Astrocyte (in vitro differentiated cells and primary cell): ENCODE data around the gene GATA2. TPM values are rescaled to one million over a fixed set of nuclear protein-coding genes. Genes with fewer than 3 reads are reported as not detected.

Experiments used
- DNase-seq: peaks from one replicate; pipeline ENCODE4 v3.0.0-alpha.2; 2010; ENCODE audit warnings: low read depth
- FAIRE-seq: peaks from 2 replicates; lab custom pipeline; 2011; peaks lifted over from hg19 to GRCh38; lab: Jason Lieb, UNC
- H2AFZ ChIP-seq: 2 replicates; pipeline ENCODE4 v1.6.0; 2012; ENCODE audit warnings: low read depth, low read length, inconsistent platforms
- H3K27ac ChIP-seq: 2 replicates; pipeline ENCODE4 v1.5.1; 2011; ENCODE audit warnings: low read depth, low read length, inconsistent platforms
- H3K27me3 ChIP-seq: 2 replicates; pipeline ENCODE4 v1.6.0; 2011; ENCODE audit warnings: low read length, inconsistent platforms; ENCODE audit not compliant: insufficient read depth
- H3K36me3 ChIP-seq: 2 replicates; pipeline ENCODE4 v1.5.1; 2011; ENCODE audit warnings: low read length, inconsistent platforms; ENCODE audit not compliant: insufficient read depth
- H3K4me1 ChIP-seq: 2 replicates; pipeline ENCODE4 v1.5.1; 2011; ENCODE audit warnings: low read length, inconsistent platforms; ENCODE audit not compliant: insufficient read depth
- H3K4me2 ChIP-seq: 2 replicates; pipeline ENCODE4 v1.6.0; 2012; ENCODE audit warnings: low read length, inconsistent platforms
- H3K4me3 ChIP-seq: 2 replicates; pipeline ENCODE4 v1.5.1; 2011; ENCODE audit warnings: low read depth, mild to moderate bottlenecking, low read length, inconsistent platforms; ENCODE audit not compliant: insufficient read depth
- H3K79me2 ChIP-seq: 2 replicates; pipeline ENCODE4 v1.6.0; 2012; ENCODE audit warnings: mild to moderate bottlenecking, low read length, inconsistent platforms; ENCODE audit not compliant: insufficient read depth
- H3K9ac ChIP-seq: 2 replicates; pipeline ENCODE4 v1.6.0; 2012; ENCODE audit warnings: mild to moderate bottlenecking, low read length, inconsistent platforms
- H3K9me3 ChIP-seq: 2 replicates; pipeline ENCODE4 v1.5.1; 2012; ENCODE audit warnings: low read depth, mild to moderate bottlenecking, low read length, inconsistent platforms; ENCODE audit not compliant: insufficient read depth
- H4K20me1 ChIP-seq: 2 replicates; pipeline ENCODE4 v1.6.0; 2012; ENCODE audit warnings: low read length, inconsistent platforms; ENCODE audit not compliant: insufficient read depth
- H3K27ac Mint-ChIP-seq: one replicate; pipeline ENCODE4 v1.8.0; 2021; ENCODE audit warnings: mild to moderate bottlenecking, mixed read lengths; ENCODE audit not compliant: unreplicated experiment
- H3K27me3 Mint-ChIP-seq: one replicate; pipeline ENCODE4 v1.8.0; 2021; ENCODE audit warnings: low read depth, mixed read lengths; ENCODE audit not compliant: unreplicated experiment
- H3K36me3 Mint-ChIP-seq: one replicate; pipeline ENCODE4 v1.8.0; 2021; ENCODE audit warnings: low read depth, mixed read lengths; ENCODE audit not compliant: unreplicated experiment
- H3K4me1 Mint-ChIP-seq: one replicate; pipeline ENCODE4 v1.8.0; 2021; ENCODE audit warnings: low read depth, mixed read lengths; ENCODE audit not compliant: unreplicated experiment
- H3K4me3 Mint-ChIP-seq: one replicate; pipeline ENCODE4 v1.8.0; 2021; ENCODE audit warnings: mild to moderate bottlenecking, moderate library complexity, mixed read lengths; ENCODE audit not compliant: unreplicated experiment
- H3K9me3 Mint-ChIP-seq: one replicate; pipeline ENCODE4 v1.8.0; 2021; ENCODE audit warnings: mild to moderate bottlenecking, mixed read lengths; ENCODE audit not compliant: unreplicated experiment
- EZH2 ChIP-seq: IDR thresholded peaks from 2 replicates; pipeline ENCODE4 v1.6.1; 2012; ENCODE audit warnings: mild to moderate bottlenecking, low read length, inconsistent platforms; ENCODE audit not compliant: insufficient read depth
- total RNA-seq: library from RNA; stranded (reverse); gene quantifications from 2 replicates; pipeline ENCODE4 v1.2.1, GENCODE V29; 2021
- TF ChIP-seq, protein P1 (sequence below): IDR thresholded peaks from 2 replicates; pipeline ENCODE4 v1.5.1; 2011; ENCODE audit warnings: low read depth, mild to moderate bottlenecking, inconsistent platforms, low read length, moderate library complexity; ENCODE audit not compliant: insufficient read depth

The GATA2 gene
- total RNA-seq, 1 donor from 2014 or later, result 1.7 TPM

DNA sequence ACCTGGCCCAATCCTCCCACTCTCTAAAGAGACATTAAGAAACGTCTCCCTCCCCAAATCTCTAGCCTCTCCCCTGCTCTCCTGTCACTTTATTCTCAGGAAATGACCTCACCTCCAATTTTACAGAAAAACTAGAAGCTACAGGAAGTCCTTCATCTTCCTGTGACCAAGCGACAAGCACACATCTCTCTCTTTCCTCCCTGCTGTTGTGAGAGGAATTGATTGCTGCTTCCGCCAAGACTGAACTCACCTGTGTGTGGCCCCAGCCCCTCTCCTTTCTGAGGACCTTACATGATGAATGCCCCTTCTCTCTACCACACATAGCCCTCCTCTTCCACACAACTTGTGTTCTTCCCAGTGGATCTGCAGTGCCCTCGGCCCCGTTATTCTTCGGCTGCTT lies 44.5 kb downstream of the GATA2 start:
- Mint-ChIP-seq H3K36me3 (no peaks in the 10 kb centered on the region), H3K4me3 (no peak overlapping the region), H3K27ac (no peak overlapping the region), H3K9me3 (peaks cover 26% of the 10 kb centered on the region), H3K4me1 (peaks cover 7% of the 10 kb centered on the region), H3K27me3 (peaks cover 60% of the 10 kb centered on the region)
- Histone ChIP-seq H3K4me3 (no peak overlapping the region), H2AFZ (no peak overlapping the region), H3K79me2 (no peaks in the 10 kb centered on the region), H3K9me3 (peaks cover 2% of the 10 kb centered on the region), H3K27ac (no peak overlapping the region), H3K4me2 (no peak overlapping the region), H3K27me3 (peaks cover 17% of the 10 kb centered on the region), H3K36me3 (no peaks in the 10 kb centered on the region), H3K9ac (no peak overlapping the region), H3K4me1 (no peaks in the 10 kb centered on the region), H4K20me1 (no peaks in the 10 kb centered on the region)
- FAIRE-seq (no peak), DNase-seq (no peak)
- no peak for TF ChIP-seq EZH2
- TF ChIP-seq, protein P1, sequence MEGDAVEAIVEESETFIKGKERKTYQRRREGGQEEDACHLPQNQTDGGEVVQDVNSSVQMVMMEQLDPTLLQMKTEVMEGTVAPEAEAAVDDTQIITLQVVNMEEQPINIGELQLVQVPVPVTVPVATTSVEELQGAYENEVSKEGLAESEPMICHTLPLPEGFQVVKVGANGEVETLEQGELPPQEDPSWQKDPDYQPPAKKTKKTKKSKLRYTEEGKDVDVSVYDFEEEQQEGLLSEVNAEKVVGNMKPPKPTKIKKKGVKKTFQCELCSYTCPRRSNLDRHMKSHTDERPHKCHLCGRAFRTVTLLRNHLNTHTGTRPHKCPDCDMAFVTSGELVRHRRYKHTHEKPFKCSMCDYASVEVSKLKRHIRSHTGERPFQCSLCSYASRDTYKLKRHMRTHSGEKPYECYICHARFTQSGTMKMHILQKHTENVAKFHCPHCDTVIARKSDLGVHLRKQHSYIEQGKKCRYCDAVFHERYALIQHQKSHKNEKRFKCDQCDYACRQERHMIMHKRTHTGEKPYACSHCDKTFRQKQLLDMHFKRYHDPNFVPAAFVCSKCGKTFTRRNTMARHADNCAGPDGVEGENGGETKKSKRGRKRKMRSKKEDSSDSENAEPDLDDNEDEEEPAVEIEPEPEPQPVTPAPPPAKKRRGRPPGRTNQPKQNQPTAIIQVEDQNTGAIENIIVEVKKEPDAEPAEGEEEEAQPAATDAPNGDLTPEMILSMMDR, result no peak

DNA sequence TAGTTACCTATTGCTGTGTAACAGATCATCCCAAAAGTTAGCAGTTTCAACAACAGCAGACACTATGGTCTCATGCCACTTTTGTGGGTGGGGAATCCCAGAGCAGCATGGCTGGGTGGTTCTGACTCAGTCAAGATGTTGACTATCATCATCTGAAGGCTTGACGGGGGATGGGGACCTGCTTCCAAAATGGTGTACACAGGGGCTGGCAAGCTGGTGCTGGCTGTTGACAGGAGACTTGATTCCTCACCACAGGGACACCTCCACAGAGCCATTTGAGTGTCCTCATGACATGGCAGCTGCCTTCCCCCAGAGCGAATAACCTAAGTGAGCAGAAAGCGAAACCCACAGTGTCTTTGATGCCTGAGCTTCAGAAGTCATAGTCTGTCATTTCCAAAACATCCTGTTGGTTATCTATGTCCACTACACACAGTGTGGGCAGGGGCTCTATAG lies 45.4 kb downstream of the GATA2 start:
- Histone ChIP-seq H3K4me3 (no peak overlapping the region), H3K9me3 (peaks cover 2% of the 10 kb centered on the region), H3K27me3 (peaks cover 24% of the 10 kb centered on the region), H3K4me2 (no peak overlapping the region), H4K20me1 (no peaks in the 10 kb centered on the region), H3K79me2 (no peaks in the 10 kb centered on the region), H2AFZ (no peak overlapping the region), H3K9ac (no peak overlapping the region), H3K27ac (no peak overlapping the region), H3K36me3 (no peaks in the 10 kb centered on the region), H3K4me1 (no peaks in the 10 kb centered on the region)
- Mint-ChIP-seq H3K36me3 (peaks cover 2% of the 10 kb centered on the region), H3K4me1 (peaks cover 7% of the 10 kb centered on the region), H3K27ac (no peak overlapping the region), H3K9me3 (peaks cover 26% of the 10 kb centered on the region), H3K4me3 (no peak overlapping the region), H3K27me3 (peaks cover 64% of the 10 kb centered on the region)
- TF ChIP-seq EZH2, result no peak
- TF ChIP-seq, protein P1, result no peak
- no peak for FAIRE-seq
- DNase-seq, result no peak

DNA sequence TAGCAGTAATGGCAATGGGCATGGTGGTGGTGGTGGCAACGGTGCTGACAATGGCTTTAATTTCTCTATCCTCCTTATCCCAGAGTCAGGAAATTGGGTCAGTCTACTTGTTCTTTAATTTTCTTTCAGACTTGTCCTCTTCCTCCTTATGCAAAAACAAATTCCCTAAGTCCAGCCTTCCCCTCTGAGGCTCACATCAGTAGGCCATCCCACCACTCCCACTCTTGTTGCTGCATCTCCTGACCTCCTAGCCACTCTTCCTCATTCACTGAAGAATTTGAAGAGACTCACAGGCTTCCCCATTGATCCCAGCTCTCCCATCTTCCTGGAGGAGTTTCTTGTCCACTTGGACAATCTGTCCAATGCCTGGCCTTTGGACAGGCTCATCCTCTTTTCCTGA lies 46.2 kb downstream of the GATA2 start:
- Mint-ChIP-seq H3K27ac (no peak overlapping the region), H3K9me3 (peaks cover 26% of the 10 kb centered on the region), H3K4me3 (no peak overlapping the region), H3K36me3 (peaks cover 2% of the 10 kb centered on the region), H3K4me1 (peaks cover 7% of the 10 kb centered on the region), H3K27me3 (peaks cover 61% of the 10 kb centered on the region)
- DNase-seq (no peak), FAIRE-seq (no peak)
- Histone ChIP-seq H3K4me3 (no peak overlapping the region), H2AFZ (no peak overlapping the region), H4K20me1 (no peaks in the 10 kb centered on the region), H3K36me3 (no peaks in the 10 kb centered on the region), H3K4me1 (no peaks in the 10 kb centered on the region), H3K27me3 (peaks cover 27% of the 10 kb centered on the region), H3K9ac (no peak overlapping the region), H3K27ac (no peak overlapping the region), H3K79me2 (no peaks in the 10 kb centered on the region), H3K9me3 (peaks cover 2% of the 10 kb centered on the region), H3K4me2 (no peak overlapping the region)
- TF ChIP-seq, protein P1, result no peak
- no peak for TF ChIP-seq EZH2
